GM18526 (cell line): ENCODE measurements around the gene TIGAR.

Experiments
- POLR2A ChIP-seq: IDR thresholded peaks from 3 replicates; pipeline ENCODE4 v1.6.1; 2011; ENCODE audit not compliant: insufficient read length; ENCODE audit errors: extremely low read depth

Gene TIGAR

GRCh38 chr12:4320497-4320852 is 538 bp upstream of the TIGAR start:
- TF ChIP-seq POLR2A: no peak

DNA sequence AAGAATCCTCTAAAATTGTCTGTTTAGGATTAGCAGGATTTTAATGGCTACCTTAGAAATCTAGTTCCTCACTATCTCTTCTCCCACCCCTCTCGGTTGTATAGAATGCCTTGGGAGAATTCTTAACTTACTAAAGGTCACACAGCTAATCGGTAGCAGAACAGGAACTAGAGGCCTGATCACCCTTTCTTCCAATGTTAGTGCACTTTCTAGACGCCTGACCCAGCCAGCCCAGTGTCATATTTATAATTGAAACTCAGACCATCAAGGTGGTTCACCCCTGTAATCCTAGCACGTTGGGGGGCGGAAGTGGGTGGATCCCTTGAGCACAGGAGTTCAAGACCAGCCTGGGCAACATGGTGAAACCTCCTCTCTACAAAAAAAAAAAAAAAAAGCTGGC is 1.7 kb downstream of the TIGAR start:
- TF ChIP-seq POLR2A: no peak

GRCh38 chr12:4323396-4323795 is 2.4 kb downstream of the TIGAR start:
- no peak for TF ChIP-seq POLR2A

GRCh38 chr12:4324366-4324765 is 3.4 kb downstream of the TIGAR start:
- TF ChIP-seq POLR2A: no peak

GRCh38 chr12:4325966-4326365 is 5.0 kb downstream of the TIGAR start:
- TF ChIP-seq POLR2A: no peak

GRCh38 chr12:4327293-4327692 is 6.3 kb downstream of the TIGAR start:
- no peak for TF ChIP-seq POLR2A

- no peak for TF ChIP-seq POLR2A
These were observed 9.2 kb downstream of the TIGAR start for GRCh38 chr12:4330203-4330602.

DNA sequence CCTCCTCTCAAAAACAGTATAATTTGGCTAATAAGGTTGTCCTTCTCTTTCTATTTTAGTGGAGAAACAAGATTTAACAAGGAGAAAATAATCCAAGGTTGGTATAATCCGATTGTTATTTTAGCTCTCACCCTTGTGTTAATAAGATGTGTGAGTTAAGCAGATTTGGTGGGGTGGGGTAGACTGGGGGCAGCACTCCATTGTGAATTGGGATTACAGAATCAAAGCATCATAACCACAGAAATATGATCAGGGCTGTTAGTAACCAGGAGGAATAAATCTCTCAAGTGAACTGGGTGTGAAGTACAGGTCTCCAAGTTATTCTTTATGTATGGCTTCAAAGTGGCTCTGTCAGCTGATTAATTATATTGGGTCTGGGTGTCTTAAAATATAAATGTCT is 10.2 kb downstream of the TIGAR start:
- TF ChIP-seq POLR2A: no peak

DNA sequence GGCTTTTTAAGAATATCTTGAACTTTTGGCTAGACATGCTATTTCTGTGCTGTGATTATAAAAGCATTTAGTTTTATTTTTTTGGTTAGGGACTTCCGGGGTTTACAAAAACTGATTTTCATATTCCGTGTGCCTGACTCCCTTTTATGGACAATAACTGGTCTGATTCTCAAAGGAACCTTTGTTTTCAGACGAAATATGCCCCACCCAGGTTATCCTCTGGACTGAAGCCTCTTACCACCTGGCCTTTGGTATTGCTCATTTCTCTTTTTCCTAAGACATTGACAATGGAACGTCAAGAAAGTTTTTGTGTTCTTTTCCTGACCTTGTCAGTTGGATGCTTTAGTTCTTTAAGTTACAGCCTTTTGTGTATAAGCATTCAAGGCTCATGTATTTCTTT is 10.8 kb downstream of the TIGAR start:
- TF ChIP-seq POLR2A: no peak

GRCh38 chr12:4346931-4347330 is 25.9 kb downstream of the TIGAR start:
- TF ChIP-seq POLR2A: no peak

DNA sequence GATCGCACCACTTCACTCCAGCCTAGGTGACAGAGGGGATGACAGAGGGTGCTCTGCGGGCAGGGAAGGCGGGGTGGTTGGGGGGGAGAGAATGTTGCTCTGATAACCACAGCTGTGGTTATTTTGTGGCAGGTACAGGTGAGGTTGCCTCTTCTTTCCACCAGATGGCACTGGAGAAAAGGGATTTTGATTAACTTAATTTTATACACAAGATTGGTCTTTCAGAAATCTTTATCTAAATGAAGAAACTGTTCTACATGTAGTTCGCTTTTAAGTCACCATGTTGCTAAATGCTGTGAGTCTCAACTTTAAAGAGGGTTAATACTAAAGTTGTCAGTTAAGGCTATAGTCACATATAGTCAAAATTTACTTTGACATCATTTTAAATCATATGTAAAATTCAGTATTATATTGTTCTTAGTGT is 32.8 kb downstream of the TIGAR start:
- TF ChIP-seq POLR2A: no peak

GRCh38 chr12:4355156-4356040 is 34.4 kb downstream of the TIGAR start:
- no peak for TF ChIP-seq POLR2A

DNA sequence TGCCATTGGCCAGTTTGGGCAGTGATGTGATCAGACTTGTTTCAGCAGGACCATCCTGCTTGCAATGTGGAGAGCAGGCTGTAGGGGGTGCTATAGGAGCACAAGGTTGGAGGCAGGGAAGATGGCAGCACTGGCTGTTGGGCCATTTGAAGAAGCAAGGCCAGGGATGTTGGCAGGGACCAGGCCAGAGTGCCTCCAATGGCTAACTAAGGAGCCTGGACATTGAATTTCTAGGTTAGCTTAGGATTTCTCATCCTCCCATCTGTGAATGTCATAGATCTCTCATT is 35.0 kb downstream of the TIGAR start:
- TF ChIP-seq POLR2A: no peak

- TF ChIP-seq POLR2A: no peak
These were observed 45.1 kb downstream of the TIGAR start for GRCh38 chr12:4366090-4366489.

DNA sequence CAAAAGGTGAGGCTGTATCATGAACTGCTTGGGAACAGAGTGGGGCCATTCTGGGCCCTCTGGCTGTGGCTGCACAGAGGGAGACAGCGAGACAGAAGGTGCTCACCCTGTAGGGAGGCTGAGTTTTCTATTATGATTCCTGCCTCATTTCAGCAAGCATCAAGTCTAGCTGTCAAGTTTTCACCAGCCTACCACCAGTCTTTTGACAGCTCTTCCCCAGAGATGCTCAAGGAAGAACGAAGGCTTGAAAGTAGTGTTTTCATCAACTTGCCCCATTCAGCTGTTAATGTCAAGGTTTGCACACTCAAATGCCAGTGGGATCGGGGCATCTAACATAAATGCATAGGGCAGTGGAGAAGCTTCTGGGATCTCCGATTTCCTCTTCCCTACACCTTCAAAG is 48.5 kb downstream of the TIGAR start:
- TF ChIP-seq POLR2A: no peak

- no peak for TF ChIP-seq POLR2A
These were observed 49.3 kb downstream of the TIGAR start for GRCh38 chr12:4370265-4370664.

DNA sequence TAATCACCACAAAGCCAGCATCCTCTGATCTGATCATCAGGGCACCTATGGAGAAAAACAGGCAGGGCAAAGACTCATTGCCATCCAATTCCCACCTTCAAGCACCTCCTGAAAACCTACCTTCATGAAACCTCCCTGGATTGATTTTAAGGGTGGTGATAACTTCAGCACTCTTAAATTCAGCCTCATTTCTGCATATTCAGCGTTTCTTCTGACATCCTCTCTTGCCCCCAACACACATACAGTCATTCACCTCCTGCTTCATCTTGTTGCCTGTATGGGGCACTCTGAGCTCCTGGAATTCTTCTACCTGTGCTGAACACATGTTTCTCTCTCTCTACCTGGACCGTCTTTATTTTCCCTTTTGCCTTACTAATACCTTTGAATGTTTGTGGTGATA is 51.6 kb downstream of the TIGAR start:
- no peak for TF ChIP-seq POLR2A
